ENCODE data around the gene RNF2. TPM values are rescaled to one million over a fixed set of nuclear protein-coding genes. Genes with fewer than 3 reads are reported as not detected.

The RNF2 gene
- 31.1 and 36.7 TPM in 2 replicates for total RNA-seq

DNA sequence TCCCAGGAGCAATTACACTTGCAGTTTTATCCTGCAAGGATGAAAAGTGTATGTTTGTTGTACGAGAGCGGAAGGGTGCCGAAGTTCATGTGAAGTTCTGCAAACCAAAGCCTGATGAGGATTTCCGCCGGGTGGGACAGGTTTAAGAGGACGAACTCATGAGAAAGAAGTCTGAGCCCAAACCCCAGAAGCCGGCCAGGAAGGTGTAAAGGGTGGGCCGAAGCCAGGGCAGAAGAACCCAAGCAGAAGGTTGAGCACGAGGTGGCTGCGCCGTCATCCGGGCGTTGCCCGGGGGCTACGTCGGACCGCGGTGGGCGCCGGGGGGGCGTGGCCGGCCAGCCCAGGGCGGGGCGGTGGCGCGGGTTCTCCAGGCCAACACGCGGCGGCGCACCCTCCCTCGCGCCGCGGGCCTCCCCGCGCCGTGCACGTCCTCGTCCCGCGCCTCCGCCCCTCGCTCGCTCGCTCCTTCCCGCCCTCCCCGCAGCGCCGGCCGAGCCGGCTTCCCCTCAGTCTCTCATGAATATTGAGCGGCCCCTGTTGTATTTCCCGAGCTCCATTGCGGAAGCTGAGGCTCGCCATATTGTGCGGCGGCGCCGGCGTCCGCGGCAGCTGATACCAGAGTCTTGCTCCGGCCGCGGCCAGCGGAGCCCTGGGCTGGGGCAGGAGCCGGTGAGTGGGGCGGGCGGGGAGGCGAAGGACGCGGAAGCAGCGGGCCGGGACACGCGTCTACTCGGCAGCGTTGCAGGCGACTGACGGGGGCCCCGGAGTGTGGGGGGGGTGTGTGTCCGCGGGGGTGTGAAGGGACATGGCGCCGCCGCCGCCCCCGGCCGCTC, at the start of gene RNF2:
RNF2 (plus strand) TSS at position 578 of the 833 bp plus-strand sequence. CDS start 41,996 bp downstream, outside the sequence.

Small RNA genes within 50 kb of the gene (small RNA-seq; reads per million reads assigned to genes)
- not detected for gene RNA5SP72 (ENCODE audit: low replicate concordance)

Other genes with a start within 250 kb of the RNF2 start
- 40.5 and 151 TPM in 2 replicates for gene NIBAN1, start 71.0 kb upstream of the RNF2 start, total RNA-seq
- gene TRMT1L, start 111.4 kb downstream of the RNF2 start, total RNA-seq, result 15.6 and 19.7 TPM in 2 replicates
- gene SWT1, start 111.6 kb downstream of the RNF2 start, total RNA-seq, result 4.2 and 5.7 TPM in 2 replicates